CD4-positive, alpha-beta T cell treated with Interferon alpha-2 for 1 hour (primary cell): ENCODE data around the gene COL18A1.
"Not testable (repeated sequence)": the region's sequence is repeated elsewhere in the genome, so short reads cannot be mapped to it uniquely, and the experiment has no call there.

Experiments
- DNase-seq, 2 donors: peaks; one replicate each; pipeline ENCODE4 v3.0.0-alpha.2; 2020 to 2022

Gene COL18A1

DNA sequence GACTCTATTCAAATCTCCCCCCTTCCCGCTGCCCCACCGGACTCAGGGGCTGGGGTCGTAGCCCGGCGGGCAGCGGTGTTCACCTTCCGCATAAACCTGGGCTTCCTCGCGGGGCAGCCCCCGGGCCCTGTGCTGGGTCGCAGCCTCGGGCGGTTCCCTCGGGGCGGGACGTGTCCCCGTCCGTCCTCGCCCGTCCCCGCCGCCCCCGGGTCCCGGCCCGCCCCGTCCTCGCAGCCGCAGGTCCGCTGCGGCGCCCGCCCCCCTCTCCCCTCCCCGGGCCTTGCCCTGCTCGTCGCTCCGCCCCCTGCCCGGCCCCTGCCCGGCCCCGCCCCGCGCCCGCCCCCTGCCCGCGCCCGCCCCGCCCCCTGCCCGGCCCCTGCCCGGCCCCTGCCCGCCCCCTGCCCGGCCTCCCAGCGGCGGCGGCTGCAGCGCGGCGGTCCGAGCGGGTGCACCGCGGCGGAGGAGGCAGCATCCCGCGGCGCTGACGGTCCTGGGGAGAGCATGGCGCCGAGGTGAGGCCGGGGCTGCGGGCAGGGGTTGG is at the start of gene COL18A1:
Gene COL18A1 (plus strand): TSS at position 436 of the 541 bp plus-strand sequence. CDS start 66 bp downstream, at position 502.
- peak in 1 of 2 donors; percentile 44 for DNase-seq

DNA sequence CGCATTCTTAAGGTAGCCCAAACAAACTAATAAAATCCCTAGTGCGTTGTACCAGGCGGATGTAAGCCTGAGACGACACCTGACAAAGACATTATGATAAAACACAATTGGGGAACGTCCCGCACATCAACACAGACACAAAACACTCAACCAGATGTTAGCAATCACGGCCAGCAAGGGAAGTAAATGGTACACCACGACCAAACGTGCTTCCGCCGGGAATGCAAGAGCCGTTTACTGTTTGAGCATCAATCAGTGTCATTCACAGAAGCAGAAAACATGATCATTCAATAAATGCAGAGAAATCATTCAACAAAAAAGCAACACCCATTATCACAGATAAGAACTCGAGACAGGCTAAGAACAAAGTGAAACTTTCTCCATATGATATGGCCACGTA is 49.4 kb upstream of the COL18A1 start:
- no peak for DNase-seq

DNA sequence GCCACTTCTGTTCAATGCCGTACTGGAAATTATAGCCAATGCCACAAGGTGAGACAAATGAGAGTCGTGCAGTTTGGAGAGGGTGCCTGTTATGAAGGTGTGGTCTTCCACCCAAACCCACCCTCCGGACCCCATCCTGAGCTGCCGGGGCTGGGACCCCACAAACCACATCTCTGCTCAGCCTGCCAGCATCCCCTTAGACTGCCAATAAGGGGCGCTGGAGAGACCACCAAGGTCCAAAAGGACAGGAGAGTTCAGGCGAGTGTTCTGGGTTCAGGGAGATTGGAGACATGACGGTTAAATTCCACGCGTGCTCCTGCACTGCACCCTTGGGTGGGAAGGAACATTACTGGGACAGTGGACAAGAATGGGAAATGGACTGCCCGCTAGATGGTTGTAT is 48.7 kb upstream of the COL18A1 start:
- DNase-seq = no peak

DNA sequence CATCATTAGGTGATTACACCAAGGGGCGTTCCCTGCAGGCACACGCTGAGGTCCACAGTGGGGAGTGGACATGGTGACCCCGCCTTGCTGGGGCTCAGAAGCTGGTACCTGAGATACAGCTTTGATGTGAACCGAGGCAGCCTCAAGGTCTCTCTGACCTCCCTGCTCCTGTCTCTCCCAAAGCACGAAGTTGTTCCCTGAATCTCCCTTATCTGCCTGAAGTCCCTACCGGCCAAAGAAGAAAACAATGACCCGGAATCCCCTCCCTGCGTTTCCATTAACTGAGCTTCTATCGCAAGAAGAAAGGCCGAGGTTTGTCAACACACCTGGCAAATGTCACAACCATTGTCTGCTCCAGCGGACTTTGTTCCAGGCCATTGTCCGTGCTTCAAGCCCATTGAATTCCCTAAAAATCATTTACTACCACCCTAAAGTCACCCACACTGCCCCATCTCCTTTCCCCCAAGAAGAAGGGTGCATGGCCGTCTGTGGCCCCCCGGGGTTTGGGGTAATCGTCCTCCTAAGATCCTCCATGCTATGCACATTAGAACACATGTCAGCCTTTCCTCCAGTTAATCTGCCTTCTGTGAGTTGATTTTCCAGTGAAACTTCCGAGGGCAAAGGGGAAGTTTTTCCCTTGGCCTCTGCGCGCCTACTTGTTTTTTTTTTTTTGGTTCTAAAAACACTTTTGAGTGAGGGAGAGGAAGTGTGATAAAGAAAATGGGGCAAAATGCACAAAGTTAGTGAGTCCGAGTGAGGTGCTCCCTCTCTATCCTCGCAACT is 48.1 kb upstream of the COL18A1 start:
- DNase-seq = no peak

DNA sequence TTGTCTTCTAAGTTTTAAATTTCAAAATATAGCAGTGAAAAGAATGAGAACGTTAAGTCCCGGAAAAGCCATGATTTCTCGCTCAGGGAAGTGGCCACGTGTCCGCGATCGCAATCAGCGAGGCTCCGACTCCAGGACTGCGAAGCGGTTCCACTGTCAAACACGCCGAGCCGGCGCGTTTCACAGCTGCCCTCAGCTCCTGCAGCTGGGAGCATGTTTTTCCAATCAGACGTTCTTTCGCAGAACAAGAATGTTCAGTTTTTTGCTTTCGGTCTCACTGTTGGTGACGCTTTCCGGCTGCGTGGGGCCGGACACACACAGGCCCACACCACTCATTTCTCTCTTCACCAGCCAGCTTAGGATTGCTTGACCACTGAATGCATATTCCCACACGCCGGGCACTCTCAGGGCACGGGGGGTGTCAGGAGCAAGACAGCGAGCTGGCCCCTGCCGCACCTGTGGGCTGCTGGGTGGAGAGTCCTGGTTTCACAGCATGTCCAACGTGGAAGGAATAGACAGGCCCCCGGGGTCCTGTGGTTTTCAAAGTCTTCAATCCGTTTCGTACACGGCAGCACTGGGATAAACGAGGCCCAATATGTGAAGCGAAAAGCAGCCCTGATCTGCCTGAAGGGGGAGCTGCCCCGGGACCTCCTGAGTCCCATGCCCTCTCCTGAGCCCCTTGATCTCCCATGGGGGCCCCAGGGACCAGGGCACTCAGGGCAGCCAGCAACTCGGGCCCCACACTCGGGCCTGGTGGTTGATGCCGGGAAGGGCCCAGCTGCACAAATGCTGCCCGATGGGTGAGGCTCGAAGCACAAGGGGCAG is 47.3 kb upstream of the COL18A1 start:
- DNase-seq = no peak

DNA sequence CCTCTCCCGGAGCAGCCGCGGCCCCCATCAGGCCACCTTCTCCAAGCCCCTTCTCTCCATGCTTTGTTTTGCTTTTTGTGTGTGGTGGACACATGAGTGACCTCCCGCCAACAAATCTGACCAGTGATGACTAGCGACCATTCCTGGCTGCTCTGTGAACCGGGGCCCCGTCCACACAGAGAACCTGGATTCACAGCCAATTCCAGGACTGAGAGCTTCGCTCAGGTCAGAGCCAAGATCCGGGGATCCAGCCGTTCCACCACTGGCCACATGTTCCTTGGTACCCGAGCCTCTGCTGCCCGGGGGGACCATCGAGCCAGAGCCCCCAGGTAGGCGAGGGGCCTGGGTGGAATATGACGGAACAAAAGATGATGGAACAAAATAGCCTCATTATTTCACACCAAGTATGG is 46.7 kb upstream of the COL18A1 start:
- no peak for DNase-seq

DNA sequence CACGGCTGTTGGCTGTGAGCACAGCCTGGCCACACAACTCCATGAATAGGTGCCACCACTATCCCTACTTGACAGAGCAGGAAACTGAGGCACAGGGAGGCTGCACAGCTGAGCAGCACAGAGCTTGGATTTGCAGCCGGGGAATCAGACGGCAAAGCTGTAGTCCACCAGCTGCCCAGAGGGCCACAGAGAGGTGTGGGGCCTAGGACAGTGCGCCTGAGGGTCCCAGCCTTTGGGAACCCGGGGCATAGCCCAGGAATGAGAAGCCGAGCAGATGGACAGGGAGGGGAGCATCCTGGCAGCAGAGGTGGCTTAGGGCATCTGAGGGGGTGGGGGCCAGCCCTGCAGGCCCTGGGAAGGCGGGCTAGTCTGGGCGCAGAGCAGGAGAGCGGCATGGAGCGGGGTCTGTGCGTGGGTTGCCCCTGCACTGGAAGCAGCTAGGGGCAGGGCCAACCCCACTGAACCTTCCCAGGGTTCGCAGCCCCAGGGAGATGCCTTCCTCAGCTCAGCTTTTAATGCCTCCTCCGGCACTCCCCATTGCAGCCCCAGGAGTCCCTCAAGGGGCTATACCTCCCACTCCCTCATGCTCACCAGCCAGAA is 46.2 kb upstream of the COL18A1 start:
- DNase-seq = no peak

DNA sequence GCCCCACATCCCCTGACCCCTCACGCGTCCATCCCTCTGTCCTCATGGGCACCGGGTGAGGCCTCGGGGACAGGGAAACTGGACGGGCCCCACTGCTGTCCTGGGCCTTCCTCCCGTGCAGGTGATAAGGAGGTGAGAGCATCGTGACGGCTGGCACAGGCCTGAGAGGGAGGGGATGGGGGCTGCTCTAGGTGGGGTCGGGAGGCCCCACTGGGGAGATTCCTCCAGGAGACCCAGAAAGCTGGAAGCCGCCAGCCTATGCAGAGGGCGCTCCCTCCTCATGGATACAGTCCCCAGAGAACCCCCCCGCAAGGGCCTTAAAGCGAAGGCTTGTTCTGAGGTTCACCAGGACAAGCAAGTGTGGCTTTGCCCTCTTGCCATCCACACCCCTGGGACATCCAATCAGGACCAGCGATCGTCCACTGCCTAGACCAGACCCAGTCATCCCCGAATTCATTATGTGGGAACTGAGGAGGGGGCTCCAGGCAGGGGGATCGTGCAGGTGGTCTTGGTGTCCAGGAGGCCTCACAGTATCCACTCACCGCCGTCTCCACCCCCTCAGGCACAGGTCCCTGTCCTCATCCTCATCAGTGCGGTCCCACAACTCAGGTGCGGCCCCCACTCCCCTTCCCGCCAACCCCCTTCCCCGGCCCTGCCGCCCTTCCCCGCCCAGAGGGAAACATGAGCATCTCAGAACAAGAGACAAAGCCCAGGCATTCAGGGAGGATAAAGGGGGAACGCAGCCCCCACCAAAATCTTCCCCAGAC is 45.3 kb upstream of the COL18A1 start:
- no peak for DNase-seq

DNA sequence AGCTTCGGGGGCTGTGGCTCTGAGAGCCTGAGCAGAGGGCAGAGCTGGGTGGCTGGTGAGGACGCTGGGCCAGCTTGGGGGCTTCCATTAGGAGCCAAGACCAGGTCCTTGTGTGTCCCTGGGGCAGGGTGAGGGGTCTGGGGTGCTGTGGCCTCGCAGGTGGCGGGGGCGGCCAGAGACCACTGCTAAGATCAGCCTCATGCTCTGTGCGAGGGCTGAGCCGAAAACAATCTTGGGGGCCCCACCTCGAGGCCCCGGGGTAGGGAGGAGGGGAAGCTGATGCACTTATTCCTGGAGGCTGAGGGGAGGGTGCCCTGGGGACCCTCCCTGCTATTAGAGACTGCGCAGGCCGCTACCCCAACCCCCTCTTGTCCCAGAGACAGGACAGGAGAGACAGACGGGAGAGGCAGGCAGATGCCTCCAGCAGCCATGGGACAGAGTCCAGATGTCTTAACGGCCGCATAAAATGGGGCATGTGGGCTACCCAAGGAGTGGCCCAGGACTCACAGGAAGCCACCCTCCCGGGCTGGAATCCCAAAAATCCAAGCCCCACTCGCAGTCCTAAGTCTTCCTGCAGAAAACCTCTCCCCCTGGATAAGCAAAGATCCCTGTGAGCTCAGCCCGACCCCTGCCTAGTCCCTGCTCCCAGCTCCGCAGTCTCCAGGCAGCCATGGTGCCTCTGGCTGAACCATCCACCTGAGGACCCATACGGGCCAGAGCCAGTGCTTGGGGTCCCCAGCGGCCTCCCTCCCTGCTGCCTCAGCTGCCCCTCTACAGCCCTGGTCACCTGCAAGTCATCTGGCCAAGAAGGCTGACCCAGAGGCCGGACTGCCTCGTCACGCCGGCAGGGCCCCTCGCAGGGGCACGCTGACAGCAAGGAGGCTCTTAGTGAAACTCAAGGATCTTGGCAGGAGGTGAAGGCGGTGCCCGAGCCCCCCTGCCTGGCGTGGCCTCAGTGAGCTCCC is 43.6 kb upstream of the COL18A1 start:
- DNase-seq = no peak

DNA sequence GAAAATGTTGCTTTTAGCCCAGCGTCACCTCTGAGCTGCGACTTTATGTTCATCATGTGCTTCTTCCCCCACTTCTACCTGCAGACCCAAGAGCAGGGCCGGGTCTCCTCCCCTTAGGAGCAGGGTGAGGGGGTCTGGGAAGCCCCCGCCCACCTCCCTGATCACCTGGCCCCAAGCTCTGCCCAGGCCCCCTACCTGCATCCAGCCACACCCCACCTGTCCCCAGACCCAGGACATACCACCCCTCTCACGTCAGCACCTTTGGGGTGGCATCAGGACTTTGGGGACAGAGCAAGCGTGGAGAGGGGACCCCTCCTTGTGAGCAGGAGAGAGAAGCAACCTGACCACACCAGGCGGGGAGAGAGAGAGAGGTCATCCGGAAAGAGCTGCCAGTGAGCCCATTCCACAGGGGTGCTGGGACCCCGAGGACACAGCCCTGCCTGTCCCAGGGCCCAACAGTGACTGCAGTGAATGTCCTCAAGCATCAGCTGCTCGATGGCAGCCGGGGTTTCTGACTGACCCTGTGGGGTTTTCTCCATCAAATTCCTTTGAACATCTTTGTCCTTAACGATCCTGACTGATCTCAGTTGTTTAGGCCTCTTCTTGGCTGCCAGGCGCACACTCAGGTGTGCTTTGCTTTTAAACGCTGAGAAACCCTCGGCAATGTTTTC is 42.8 kb upstream of the COL18A1 start:
- no peak for DNase-seq

DNA sequence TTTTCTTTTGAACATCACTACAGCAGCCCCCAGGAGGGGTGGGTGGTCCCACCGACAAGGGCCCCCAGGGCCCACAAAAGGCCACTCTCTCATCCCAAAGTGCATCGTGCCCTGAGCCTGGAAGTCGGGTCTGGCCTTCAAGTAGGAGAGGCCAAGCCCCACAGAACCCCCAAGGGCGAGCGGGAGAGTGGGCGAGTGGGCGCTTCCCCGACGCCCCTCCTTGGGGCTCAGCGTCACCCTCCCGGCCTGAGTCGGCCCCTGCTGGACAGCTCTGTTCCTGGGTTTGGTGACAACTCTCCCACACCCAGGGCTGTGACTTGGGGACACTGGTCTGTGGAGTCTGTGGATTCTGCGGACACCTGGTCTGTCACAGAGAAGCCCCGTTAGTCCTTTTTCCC is 42.2 kb upstream of the COL18A1 start:
- no peak for DNase-seq

DNA sequence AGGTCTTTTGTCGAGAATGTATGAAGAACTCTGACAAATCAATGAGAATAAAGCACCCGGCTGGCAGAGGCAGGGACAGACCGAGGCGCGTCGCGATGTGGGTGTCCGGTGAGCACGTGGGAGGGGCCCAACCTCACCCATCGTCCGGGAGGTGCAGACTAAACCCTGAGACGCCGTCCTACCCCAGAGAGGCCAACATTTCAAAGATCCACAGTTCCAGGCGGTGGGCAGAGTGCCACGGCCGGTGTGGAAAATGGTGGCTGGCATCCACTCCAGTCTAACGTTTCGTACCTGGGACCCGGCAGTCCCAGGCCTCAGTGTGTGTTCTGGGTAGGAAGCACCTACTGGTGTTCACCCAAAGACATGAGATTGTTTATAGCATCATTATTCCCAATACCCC is 41.7 kb upstream of the COL18A1 start:
- DNase-seq = not testable (repeated sequence)

DNA sequence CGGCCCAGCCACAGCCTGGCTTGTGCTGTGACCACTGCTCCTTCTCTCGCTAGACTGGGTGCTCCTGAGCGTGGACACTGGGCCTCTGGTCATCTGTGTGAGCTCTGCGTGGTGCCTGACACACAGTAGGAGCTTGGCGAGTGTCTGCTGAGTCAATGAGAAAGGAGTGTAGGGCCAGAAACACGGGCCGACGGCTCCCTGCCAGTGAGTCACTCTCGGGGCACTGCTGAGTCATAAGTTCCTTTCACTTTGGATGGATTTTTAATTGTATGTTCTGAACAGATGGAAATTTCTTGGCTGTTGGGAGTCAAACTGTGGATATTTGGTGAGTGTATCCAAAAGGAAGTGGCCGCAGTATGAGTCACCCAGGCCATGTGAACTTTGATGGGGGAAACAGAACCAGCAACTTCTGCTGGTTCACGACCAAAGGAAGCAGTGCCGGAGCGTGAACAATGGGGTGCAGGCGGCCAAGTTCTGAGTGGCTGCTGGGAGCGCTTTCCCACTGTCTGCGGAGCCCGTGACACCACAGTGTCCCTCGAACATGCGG is 41.0 kb upstream of the COL18A1 start:
- DNase-seq = no peak

DNA sequence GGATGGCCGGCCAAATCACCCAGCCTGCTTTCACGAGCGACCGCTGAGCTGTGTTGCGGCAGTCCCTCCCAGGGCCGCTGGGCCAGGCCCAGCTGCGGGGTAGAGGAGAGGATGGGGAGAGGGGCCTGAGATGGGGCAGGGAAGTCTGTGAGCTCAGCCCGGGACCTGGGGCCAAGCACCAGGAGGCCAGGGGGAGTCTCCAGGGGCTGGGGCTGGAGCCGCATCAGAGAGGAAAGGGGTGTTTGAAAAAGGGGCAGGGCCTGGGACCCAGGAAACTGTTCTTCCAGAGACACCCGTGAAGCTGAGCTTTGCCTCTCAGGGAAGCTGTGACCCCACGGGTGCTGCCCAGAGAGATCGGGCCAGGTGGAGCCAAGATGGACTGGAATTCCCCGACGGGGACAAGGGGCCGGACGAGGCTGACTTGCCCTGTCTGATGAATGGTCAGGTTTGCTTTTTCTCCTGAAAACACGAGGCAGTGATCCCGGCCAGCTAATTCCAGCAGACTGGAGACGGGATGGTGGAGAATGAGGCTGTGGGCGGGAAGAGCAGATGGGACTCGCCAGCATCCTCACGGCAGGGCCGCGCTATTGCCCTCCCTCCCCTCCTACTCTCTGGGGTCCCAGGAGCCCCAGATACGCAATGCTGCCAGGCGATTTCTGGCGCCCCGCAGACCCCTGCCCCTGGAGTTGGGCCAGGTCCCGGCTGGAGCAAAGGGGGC is 40.3 kb upstream of the COL18A1 start:
- DNase-seq = no peak

DNA sequence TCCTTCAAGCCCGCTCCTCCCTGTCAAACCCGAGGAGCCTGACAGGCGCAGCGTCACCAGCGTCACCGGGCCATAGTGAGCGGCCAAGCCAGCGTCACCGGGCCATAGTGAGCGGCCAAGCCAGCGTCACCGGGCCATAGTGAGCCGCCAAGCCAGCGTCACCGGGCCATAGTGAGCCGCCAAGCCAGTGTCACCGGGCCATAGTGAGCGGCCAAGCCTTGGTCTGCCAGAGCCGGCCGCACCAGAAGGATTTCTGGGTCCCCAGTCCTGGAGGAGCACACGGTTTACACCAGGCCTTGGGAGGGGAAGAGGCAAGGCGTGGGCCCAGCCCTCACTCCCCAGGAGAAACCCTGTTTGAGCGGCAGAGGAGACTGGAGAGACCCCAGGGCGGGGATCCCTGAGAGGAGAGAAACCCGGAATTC is 39.8 kb upstream of the COL18A1 start:
- no peak for DNase-seq

DNA sequence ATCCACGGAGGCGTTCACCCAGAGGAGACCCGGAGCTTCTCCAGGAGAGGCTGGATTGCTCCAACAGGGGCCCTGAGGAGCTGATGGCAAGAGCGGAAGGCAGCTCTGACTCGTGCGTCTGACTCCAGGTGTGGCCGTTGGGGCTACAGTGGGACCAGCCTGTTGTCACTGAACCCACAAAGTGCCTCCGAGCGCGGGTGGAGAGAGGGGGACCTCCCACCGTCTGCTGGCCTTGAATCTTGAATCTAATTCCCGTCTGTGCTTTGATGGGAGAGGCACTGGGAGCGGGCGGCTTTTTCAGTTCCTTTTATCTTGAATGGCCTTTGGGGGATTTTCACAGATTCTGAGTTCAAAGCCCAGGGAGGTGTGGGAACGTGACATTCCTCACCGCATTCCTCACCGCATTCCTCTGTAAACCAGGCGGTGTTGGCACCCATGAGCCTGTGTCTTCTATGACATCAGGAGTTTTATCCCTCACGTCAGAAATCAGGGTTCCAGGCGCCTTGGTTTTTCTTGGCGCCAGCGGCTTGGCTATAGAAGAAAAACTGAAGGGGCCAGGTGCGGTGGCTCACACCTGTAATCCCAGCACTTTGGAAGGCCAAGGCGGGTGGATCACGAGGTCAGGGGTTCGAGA is 39.2 kb upstream of the COL18A1 start:
- DNase-seq = no peak

DNA sequence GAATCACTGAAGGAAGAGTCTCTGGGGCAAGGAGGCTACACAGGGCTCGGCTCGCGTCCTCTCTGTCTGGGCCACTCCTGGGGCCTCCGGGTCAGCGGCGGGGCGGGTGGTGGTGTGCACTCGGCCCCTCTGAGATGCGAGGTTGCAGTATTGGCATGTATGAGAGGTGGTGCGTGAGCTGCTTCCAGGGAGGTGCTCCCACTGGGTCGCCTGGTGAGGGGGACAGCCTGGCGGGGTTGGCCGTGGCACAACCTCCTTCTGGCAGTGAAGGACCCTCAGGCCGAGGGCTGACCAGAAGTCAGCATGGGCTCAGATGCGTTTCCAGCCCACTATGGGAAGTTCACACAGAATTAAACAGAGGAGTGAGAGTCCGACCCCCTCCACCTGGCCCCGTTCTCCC is 38.5 kb upstream of the COL18A1 start:
- no peak for DNase-seq

DNA sequence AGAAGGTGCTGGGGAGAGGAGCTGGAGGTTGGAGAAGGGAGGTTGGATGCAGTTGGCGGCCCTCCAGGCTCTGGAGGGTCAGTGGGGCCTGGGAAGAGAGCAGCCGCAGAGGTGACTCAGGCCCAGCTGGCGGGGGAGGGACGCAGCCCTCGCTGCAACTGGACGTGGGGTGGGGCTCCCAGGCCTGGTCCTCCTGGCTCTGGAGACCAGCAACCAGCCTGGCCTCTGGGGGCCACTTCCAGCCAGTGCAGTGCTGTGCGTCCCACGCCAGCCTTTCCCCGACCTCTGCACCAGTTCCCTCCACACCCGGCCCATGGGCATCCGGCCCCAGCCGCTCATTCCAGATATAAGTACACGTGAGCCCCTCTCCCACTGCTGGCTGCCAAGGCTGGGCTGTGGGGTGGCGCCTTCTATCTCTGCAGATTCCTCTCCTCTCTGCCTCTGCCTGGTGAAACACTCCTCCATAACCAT is 38.0 kb upstream of the COL18A1 start:
- no peak for DNase-seq
